BE2C (cell line): ENCODE measurements around the gene WWOX.

Source experiments
- DNase-seq: peaks from one replicate; pipeline ENCODE4 v3.0.0-alpha.2; 2020
- H3K27me3 ChIP-seq: fragments of 250-450 bp; sonication (Bioruptor Pico); 2 replicates; pipeline ENCODE4 v1.5.1; 2020; ENCODE audit warnings: mild to moderate bottlenecking
- H3K36me3 ChIP-seq: fragments of 250-450 bp; sonication (Bioruptor Pico); 2 replicates; pipeline ENCODE4 v1.5.1; 2020; ENCODE audit warnings: mild to moderate bottlenecking
- H3K4me1 ChIP-seq: fragments of 250-450 bp; sonication (Bioruptor Pico); 2 replicates; pipeline ENCODE4 v1.5.1; 2020
- H3K4me3 ChIP-seq: 2 replicates; pipeline ENCODE4 v1.5.1; 2011; ENCODE audit warnings: low read depth, low read length
- H3K9me3 ChIP-seq: fragments of 250-450 bp; sonication (Bioruptor Pico); 2 replicates; pipeline ENCODE4 v1.5.1; 2020
- TF ChIP-seq, protein P1 (sequence below): IDR thresholded peaks from 2 replicates; pipeline ENCODE4 v1.5.1; 2012; ENCODE audit warnings: mild to moderate bottlenecking, low read depth, low read length

WWOX gene

DNA sequence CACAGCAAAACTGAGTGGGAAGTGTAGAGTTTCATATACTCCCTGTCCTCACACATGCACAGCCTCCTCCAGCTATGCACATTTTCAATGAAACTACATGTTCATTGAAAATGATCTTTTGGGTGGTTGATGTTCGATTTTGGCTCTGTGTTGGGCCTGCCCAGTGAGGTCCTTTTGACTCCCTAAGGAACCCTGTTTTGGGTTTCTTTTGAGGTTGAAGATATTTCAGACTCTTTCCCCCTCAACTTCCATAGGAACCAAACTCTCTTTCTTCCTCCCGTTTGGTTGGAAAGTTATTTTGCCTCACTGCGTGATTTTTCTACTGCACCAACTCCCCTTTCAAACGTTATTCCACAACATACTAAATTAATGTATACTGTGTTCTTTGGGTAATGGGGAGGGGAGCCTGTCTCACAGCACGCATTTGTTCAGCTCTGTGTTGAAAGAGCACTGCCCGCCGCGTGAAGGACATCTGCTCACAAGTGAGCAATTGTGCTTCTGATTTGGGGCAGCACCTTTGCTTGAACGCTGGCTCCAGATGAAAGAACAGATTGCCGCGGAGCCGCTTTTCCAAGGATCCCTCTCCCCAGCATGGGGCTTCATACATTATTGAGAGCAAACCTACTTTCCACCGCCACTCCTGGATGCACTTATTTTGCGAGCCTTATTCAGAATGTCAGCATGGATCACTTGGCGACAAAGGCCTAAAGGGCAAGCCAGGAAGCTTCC lies 385.9 kb downstream of the WWOX start:
- no peak for DNase-seq
- H3K36me3 ChIP-seq = no peaks in the 10 kb centered on the region
- no peaks in the 10 kb centered on the region for H3K9me3 ChIP-seq
- TF ChIP-seq, protein P1, sequence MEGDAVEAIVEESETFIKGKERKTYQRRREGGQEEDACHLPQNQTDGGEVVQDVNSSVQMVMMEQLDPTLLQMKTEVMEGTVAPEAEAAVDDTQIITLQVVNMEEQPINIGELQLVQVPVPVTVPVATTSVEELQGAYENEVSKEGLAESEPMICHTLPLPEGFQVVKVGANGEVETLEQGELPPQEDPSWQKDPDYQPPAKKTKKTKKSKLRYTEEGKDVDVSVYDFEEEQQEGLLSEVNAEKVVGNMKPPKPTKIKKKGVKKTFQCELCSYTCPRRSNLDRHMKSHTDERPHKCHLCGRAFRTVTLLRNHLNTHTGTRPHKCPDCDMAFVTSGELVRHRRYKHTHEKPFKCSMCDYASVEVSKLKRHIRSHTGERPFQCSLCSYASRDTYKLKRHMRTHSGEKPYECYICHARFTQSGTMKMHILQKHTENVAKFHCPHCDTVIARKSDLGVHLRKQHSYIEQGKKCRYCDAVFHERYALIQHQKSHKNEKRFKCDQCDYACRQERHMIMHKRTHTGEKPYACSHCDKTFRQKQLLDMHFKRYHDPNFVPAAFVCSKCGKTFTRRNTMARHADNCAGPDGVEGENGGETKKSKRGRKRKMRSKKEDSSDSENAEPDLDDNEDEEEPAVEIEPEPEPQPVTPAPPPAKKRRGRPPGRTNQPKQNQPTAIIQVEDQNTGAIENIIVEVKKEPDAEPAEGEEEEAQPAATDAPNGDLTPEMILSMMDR = no peak
- H3K27me3 ChIP-seq = no peaks in the 10 kb centered on the region
- H3K4me3 ChIP-seq = no peak overlapping the region
- no peaks in the 10 kb centered on the region for H3K4me1 ChIP-seq

DNA sequence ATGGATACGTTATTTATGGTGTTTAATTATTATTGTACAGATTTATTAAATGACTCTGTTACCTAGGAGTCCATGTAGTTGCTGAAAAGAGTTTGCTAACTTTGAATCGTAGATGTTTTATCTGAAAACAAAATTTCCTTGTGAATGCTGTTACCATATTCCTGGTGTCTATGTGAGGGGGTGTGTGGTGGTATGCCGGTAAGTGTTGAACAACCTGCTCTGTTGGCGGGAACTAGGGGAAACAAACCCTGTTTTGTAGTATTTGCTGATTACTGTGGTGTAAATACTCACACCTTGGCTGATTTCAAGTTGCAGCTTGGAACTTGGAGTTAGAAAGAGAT lies 386.4 kb downstream of the WWOX start:
- H3K36me3 ChIP-seq = no peaks in the 10 kb centered on the region
- no peaks in the 10 kb centered on the region for H3K9me3 ChIP-seq
- no peaks in the 10 kb centered on the region for H3K4me1 ChIP-seq
- TF ChIP-seq, protein P1 = no peak
- no peak for DNase-seq
- H3K4me3 ChIP-seq = no peak overlapping the region
- H3K27me3 ChIP-seq = no peaks in the 10 kb centered on the region

DNA sequence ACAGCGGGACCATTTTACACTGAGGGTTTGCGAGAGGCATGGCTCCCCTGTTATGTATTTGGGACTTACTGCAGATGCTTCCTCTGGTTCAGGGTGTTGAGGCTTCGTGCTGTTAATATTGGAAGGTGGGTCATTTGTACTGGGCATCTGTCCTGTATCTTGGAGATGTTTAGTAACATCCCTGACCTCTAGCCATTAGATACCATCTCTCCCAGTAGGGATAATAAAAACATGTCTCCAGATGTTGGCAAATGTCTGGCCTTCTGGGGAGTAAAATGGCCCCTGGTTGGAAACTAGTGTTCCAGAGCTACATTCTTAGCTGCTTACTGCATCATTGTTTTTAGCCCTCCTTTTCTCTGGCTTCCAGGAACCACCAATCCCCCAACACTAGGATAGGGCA lies 388.0 kb downstream of the WWOX start:
- H3K36me3 ChIP-seq = no peaks in the 10 kb centered on the region
- H3K4me1 ChIP-seq = no peaks in the 10 kb centered on the region
- no peaks in the 10 kb centered on the region for H3K9me3 ChIP-seq
- TF ChIP-seq, protein P1 = no peak
- no peaks in the 10 kb centered on the region for H3K27me3 ChIP-seq
- H3K4me3 ChIP-seq = no peak overlapping the region
- no peak for DNase-seq

DNA sequence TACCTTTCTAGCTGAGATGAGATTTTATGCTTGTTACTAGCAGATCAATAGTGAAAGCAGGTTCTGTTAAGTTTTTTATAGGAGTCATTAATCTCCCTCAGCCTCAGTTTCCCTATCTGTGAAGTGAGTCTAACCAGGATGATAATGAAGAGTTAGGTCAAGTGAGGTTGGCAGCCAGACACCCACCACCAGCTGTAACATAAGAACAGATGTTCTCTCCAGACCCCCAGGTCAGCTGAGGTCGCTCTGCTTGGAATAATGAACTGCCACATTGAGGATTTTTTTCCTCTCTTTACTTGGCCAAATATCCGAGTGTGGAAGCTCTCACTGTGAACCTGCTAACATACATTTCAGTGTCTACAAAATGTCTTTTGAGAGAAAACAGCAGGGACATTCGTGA lies 389.6 kb downstream of the WWOX start:
- no peak overlapping the region for H3K4me3 ChIP-seq
- no peaks in the 10 kb centered on the region for H3K27me3 ChIP-seq
- TF ChIP-seq, protein P1 = no peak
- H3K36me3 ChIP-seq = no peaks in the 10 kb centered on the region
- no peaks in the 10 kb centered on the region for H3K9me3 ChIP-seq
- H3K4me1 ChIP-seq = no peaks in the 10 kb centered on the region
- DNase-seq = no peak

DNA sequence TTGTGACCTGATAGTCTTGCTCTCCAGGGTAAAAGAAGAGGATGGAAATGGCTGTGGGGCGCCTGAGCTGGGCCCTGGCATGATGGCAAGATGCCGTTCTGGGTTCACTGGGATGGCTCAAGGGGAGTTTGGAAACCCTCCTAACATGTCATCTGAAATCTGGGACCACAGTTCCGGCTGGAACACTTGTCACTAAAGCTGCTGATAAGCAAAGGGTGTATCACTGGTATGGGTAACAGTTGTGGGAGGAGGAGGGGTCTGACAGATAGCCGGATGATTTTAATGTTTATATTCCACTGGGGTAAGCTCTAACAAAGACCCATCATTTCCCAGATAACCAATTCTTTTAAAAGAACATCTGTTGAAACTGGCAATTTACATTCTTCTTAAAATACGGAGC lies 390.2 kb downstream of the WWOX start:
- Histone ChIP-seq H3K4me3 (no peak overlapping the region), H3K27me3 (no peaks in the 10 kb centered on the region), H3K36me3 (no peaks in the 10 kb centered on the region), H3K9me3 (no peaks in the 10 kb centered on the region), H3K4me1 (no peaks in the 10 kb centered on the region)
- no peak for DNase-seq
- TF ChIP-seq, protein P1 = no peak

DNA sequence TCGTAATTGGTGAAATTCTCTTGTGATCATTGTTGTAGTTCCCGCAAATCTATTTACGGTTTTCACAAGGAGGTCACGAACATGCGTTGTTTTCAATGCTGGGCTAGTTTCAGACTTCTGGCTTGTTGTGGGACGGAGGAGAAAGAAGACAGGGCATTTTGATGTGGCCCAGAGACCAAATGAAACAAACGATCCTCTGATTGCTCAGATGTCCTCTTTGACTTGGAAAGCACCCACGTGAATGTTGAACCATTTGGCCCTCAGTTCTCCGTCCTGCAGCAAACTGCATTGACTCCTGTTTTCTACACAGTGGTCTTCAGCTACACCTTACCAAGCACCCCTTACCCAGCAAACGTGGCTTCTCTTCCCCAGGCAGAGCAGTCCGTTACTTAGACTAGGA lies 391.0 kb downstream of the WWOX start:
- DNase-seq = no peak
- H3K9me3 ChIP-seq = no peaks in the 10 kb centered on the region
- H3K27me3 ChIP-seq = no peaks in the 10 kb centered on the region
- H3K36me3 ChIP-seq = no peaks in the 10 kb centered on the region
- H3K4me1 ChIP-seq = no peaks in the 10 kb centered on the region
- TF ChIP-seq, protein P1 = no peak
- no peak overlapping the region for H3K4me3 ChIP-seq
